HepG2 (cell line): ENCODE data around the gene ABCG8. TPM values are rescaled to one million over a fixed set of nuclear protein-coding genes. Genes with fewer than 3 reads are reported as not detected.

Source experiments
- ATF4 ChIP-seq, 2 experiments: fragments of 450-650 bp in 1 of 2; sonication (generic) in 1 of 2; formaldehyde crosslinking; IDR thresholded peaks; 2 replicates each; pipeline versions ENCODE4 v1.5.0 to v1.8.0; 2020 to 2022; ENCODE audit warnings: mild to moderate bottlenecking in 1 of 2, missing genetic modification reagents in 1 of 2
- CERS6 ChIP-seq: sonication (generic); formaldehyde crosslinking; IDR thresholded peaks from 2 replicates; pipeline ENCODE4 v1.5.0; 2020; ENCODE audit warnings: missing genetic modification reagents
- DMAP1 ChIP-seq: IDR thresholded peaks from 2 replicates; pipeline ENCODE4 v1.6.1; 2016
- E2F2 ChIP-seq: sonication (generic); formaldehyde crosslinking; IDR thresholded peaks from 2 replicates; pipeline ENCODE4 v1.4.0; 2020; ENCODE audit warnings: missing genetic modification reagents, borderline replicate concordance
- FOSL2 ChIP-seq: sonication (generic); formaldehyde crosslinking; IDR thresholded peaks from 2 replicates; pipeline ENCODE4 v1.4.0; 2020; ENCODE audit warnings: missing genetic modification reagents
- FOXJ3 ChIP-seq: sonication (generic); formaldehyde crosslinking; IDR thresholded peaks from 2 replicates; pipeline ENCODE4 v1.4.0; 2020; ENCODE audit warnings: missing genetic modification reagents, mild to moderate bottlenecking, borderline replicate concordance
- FOXK1 ChIP-seq: sonication (generic); formaldehyde crosslinking; IDR thresholded peaks from 2 replicates; pipeline ENCODE4 v1.4.0; 2020; ENCODE audit warnings: low read depth, missing genetic modification reagents, borderline replicate concordance
- GMEB2 ChIP-seq: IDR thresholded peaks from 2 replicates; pipeline ENCODE4 v1.6.1; 2016; ENCODE audit warnings: missing biosample characterization, missing genetic modification reagents, low read depth
- IKZF5 ChIP-seq: IDR thresholded peaks from 2 replicates; pipeline ENCODE4 v1.6.1; 2018; ENCODE audit warnings: missing genetic modification reagents, mild to moderate bottlenecking, missing compliant biosample characterization
- IRF2 ChIP-seq: IDR thresholded peaks from 2 replicates; pipeline ENCODE4 v1.6.1; 2018; ENCODE audit warnings: missing genetic modification reagents, missing compliant biosample characterization
- MAZ ChIP-seq, 2 experiments: sonication (generic) in 1 of 2; formaldehyde crosslinking in 1 of 2; IDR thresholded peaks; 2 replicates each; pipeline versions ENCODE4 v1.5.0 to v1.6.1; 2012 to 2020; ENCODE audit warnings: low read depth in 2 of 2, mild to moderate bottlenecking in 2 of 2, borderline replicate concordance in 1 of 2, improper control_type of control experiment in 1 of 2, low read length in 1 of 2, missing genetic modification reagents in 1 of 2, moderate library complexity in 1 of 2
- MTA3 ChIP-seq: sonication (generic); formaldehyde crosslinking; IDR thresholded peaks from 2 replicates; pipeline ENCODE4 v1.4.0; 2020; ENCODE audit warnings: missing genetic modification reagents
- NAIF1 ChIP-seq: sonication (generic); formaldehyde crosslinking; IDR thresholded peaks from 2 replicates; pipeline ENCODE4 v1.5.0; 2020; ENCODE audit warnings: mild to moderate bottlenecking, missing genetic modification reagents, borderline replicate concordance
- POGK ChIP-seq: sonication (generic); formaldehyde crosslinking; conservative IDR thresholded peaks from 2 replicates; pipeline ENCODE4 v1.8.0; 2022; ENCODE audit warnings: mild to moderate bottlenecking, moderate library complexity, missing genetic modification reagents
- SATB2 ChIP-seq: sonication (generic); formaldehyde crosslinking; IDR thresholded peaks from 2 replicates; pipeline ENCODE4 v1.5.0; 2020; ENCODE audit warnings: missing genetic modification reagents
- ZBTB43 ChIP-seq: sonication (generic); formaldehyde crosslinking; conservative IDR thresholded peaks from 2 replicates; pipeline ENCODE4 v1.4.0; 2020; ENCODE audit warnings: missing genetic modification reagents
- ZMYM3 ChIP-seq: sonication (generic); formaldehyde crosslinking; IDR thresholded peaks from 2 replicates; pipeline ENCODE4 v1.5.1; 2020; ENCODE audit warnings: mild to moderate bottlenecking, missing genetic modification reagents
- ZNF160 ChIP-seq: sonication (generic); formaldehyde crosslinking; IDR thresholded peaks from 2 replicates; pipeline ENCODE4 v1.8.0; 2022; ENCODE audit warnings: mild to moderate bottlenecking, inconsistent platforms, missing genetic modification reagents
- ZNF607 ChIP-seq: sonication (generic); formaldehyde crosslinking; IDR thresholded peaks from 2 replicates; pipeline ENCODE4 v1.5.1; 2020; ENCODE audit warnings: missing genetic modification reagents, mild to moderate bottlenecking, borderline replicate concordance
- ZNF672 ChIP-seq: sonication (generic); formaldehyde crosslinking; IDR thresholded peaks from 2 replicates; pipeline ENCODE4 v1.8.1; 2022; ENCODE audit warnings: missing genetic modification reagents
- polyA plus RNA-seq, 8 experiments: library from polyadenylated mRNA; depleted of rRNA in 3 of 8; stranded (reverse) in 7 of 8; unstranded in 1 of 8; fragments of >200 nt; fragmentation: Illumina TruSeq in 4 of 8; extraction: Trizol in 4 of 8; gene quantifications; 2 replicates each; pipeline versions ENCODE4 v1.2.1 to v1.2.3, GENCODE V29; 2011 to 2016; ENCODE audit warnings: low read depth in 4 of 8, missing spikeins in 1 of 8, mixed read lengths in 1 of 8; ENCODE audit not compliant: insufficient read depth in 1 of 8
- total RNA-seq, 5 experiments: library from RNA; depleted of rRNA; stranded (reverse); fragments of >200 nt; fragmentation: Illumina TruSeq; extraction: Trizol; gene quantifications; 2 replicates each; pipeline ENCODE4 v1.2.3, GENCODE V29; 2016; ENCODE audit warnings: low read depth in 1 of 5

Gene ABCG8
- total and polyA plus RNA-seq, 2 of the 13 experiments (the other 11 are each of a cell fraction or from before 2014, with no cell fraction given), result 8.1 to 8.8 TPM

GRCh38 chr2:43877782-43878464 is 39.2 kb downstream of the ABCG8 start (continued):
- TF ChIP-seq ATF4 (CRISPR knock-in tag; IDR thresholded peaks at IDR 0.05) (no peak), IKZF5 (CRISPR knock-in tag) (no peak; the same call in 1 of the 2 replicates), ZNF607 (CRISPR knock-in tag) (no peak), ZBTB43 (CRISPR knock-in tag) (no peak), FOXK1 (CRISPR knock-in tag) (peak; percentile 28; the same call in 1 of the 2 replicates), NAIF1 (CRISPR knock-in tag) (no peak), IRF2 (peak; percentile 23; the same call in 1 of the 2 replicates), DMAP1 (CRISPR knock-in tag) (no peak), FOXJ3 (no peak), CERS6 (CRISPR knock-in tag) (no peak), POGK (CRISPR knock-in tag) (no peak), MTA3 (CRISPR knock-in tag) (no peak), SATB2 (CRISPR knock-in tag) (no peak), ZMYM3 (no peak), ZNF160 (CRISPR knock-in tag) (no peak), MAZ (IDR thresholded peaks at IDR 0.05; ENCODE audit: borderline replicate concordance, low read depth, low read length) (no peak), MAZ (CRISPR knock-in tag; IDR thresholded peaks at IDR 0.05; ENCODE audit: low read depth) (no peak), FOSL2 (CRISPR knock-in tag) (peak; percentile 39; the same call in 1 of the 2 replicates), E2F2 (CRISPR knock-in tag) (no peak), ZNF672 (CRISPR knock-in tag) (no peak), GMEB2 (CRISPR knock-in tag) (no peak)
